Amniotic epithelial cell (primary cell): Measurements from ENCODE around the gene PLXDC2.
"Not testable (repeated sequence)": the region's sequence is repeated elsewhere in the genome, so short reads cannot be mapped to it uniquely, and the experiment has no call there.

ENCODE experiments used
- DNase-seq: peaks from one replicate; pipeline ENCODE4 v3.0.0-alpha.2; 2010; ENCODE audit warnings: low read depth

Gene PLXDC2

DNA sequence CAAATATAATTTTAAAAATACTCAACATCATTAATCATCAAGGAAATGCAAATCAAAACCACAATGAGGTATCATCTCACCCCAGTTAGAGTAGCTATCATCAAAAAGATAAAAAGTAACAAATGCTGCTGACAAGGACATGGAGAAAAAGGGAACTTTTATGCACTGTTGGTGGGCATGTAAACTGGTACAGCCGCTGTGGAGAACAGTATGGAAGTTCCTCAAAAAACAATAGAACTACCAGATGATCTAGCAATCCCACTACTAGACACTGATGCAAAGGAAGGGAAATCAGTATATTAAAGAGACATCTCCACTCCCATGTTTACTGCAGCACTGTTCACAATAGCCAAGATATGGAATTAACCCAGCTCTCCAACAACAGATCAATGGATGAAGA, 384.5 kb downstream of the PLXDC2 start:
- no peak for DNase-seq

- peak; percentile 9 for DNase-seq
Measured at GRCh38 chr10:20202337-20202736, 386.1 kb downstream of the PLXDC2 start.

- DNase-seq: peak; percentile 8
Measured at GRCh38 chr10:20207653-20208052, 391.4 kb downstream of the PLXDC2 start.

- not testable (repeated sequence) for DNase-seq
Measured at GRCh38 chr10:20209098-20209497, 392.9 kb downstream of the PLXDC2 start.

DNA sequence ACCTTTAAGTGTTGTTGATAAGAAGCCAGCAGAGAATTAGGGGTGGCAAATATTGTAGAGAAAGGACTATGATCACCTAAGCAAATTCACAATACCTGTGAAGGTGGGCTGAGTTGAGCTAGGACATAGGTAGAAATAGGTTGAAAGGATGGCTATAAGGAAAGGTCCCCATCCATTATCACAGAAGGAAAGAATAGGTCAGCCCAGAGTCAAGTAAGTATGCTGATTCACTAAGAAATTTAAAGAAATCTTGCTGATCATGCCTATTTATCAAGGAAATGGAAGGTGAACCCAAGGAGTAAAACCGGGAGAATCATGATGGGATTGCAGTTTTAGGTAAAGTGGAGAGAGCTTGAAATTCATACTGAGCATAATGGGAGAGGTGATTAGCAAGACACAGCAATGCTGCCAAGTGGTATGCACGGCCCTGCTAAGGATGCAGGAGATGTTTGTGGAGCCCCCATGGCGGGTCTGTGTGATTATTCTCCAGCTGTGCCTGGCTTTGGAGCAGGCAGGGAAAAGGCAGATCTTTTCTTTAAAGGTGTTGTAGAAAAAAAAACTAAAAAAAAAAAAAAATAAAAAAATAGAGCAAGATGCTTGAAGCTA, 399.4 kb downstream of the PLXDC2 start:
- no peak for DNase-seq

- DNase-seq: no peak
Measured at GRCh38 chr10:20221356-20221755, 405.1 kb downstream of the PLXDC2 start.

DNA sequence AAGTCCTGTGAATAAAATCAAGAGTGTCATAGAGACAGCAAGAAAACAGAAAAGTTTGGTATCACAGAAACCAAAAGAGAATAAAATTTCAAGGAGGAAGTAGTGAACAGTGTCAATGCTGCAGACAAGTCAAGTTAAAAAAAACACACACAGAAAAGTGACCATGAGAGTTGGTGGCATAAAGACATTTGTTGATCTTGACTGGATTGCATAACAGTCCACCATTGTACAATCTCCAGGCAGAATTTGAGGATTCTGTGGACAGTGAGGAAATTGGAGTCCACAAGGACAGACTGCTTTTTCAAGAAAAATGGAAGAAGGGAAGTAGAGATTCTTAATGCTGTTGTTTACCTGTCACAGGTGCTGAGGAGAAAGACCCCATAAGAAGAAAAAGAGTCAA, 412.5 kb downstream of the PLXDC2 start:
- no peak for DNase-seq

DNA sequence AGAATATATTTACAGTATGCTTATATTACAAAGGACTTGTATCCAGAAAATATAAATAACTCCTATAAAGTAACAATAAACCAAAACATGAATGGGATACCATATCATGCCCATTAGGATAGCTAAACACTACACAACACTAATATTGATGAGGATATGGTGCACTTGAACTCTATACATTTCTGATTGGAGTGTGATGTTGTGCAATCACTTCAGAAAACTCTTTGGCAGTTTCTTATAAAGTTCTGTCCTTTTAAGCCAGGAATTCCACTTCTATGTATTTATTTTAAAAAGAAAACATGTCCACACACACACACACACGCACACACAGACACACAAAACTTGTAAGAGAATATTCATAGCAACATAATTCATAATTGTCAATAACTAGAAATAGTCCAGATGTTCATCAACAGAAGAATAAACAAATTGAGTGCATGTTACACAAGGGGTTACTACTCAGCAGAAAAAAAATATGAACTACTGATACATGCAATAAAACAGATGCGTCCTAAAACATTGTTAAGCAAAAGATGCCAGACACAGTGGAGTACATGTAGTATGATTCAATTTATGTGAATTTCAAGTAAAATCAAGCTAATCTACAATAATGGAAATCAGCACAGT, 416.0 kb downstream of the PLXDC2 start:
- DNase-seq: no peak

- DNase-seq: peak; percentile 13
Measured at GRCh38 chr10:20233423-20233822, 417.2 kb downstream of the PLXDC2 start.

DNA sequence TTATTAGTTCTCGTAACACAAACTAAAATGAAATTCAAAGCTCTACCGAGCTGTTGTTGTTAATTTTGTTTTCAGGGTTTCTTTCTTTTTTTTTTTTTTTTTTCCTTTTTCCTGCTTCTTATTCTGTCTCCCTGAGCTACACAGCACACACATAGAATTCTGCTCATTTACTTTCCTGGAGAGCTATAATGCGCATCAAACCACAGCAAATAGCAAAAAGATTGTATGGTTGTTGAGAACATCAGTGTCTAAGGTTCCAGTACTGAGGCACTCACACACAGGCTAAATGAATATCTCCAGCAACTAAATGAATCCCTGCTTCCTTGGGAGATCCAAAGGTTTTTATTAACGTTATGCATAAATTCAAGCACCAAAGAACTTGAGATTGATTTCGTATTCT, 418.3 kb downstream of the PLXDC2 start:
- no peak for DNase-seq

DNA sequence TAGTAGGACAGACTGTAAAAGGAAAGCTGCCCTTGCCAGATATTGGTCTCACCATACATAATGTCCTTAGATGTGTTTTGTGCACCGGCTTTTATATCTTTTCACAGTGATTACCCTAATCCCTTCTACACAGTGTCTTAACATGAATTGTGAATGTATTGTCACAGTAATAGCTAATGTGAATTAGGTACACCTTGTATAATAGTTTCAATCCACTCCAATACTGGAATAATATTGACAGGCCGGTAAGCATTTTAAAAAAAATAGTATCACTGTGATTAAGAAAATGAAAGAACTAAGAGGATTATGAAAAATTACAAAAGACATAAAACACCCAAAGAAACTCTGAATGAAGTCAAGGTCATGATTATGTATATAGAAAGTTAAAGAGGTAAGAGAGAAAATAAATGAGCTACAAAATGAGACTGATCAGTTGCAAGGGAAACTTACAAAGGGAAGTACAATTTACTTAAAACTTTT, 420.9 kb downstream of the PLXDC2 start:
- no peak for DNase-seq

- DNase-seq: no peak
Measured at GRCh38 chr10:20237586-20237985, 421.4 kb downstream of the PLXDC2 start.

DNA sequence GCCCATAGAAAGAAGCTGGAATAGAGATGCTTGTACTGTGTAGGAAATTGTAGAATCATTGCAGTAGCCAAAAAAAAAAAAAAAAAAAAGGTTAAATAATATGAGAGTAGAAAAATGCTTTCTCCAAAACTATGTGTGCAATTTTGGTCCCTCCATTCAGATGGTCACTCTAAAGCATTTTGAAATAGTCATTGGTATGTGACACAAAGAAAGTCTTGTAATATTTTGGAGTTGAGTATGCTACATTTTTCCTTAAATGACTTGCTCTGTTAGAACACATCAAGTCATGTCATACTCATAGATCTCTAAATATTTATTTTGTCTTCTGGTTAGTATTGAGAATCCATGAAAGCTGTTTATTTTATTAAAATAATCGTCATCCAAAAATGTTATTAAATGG, 424.4 kb downstream of the PLXDC2 start:
- no peak for DNase-seq

DNA sequence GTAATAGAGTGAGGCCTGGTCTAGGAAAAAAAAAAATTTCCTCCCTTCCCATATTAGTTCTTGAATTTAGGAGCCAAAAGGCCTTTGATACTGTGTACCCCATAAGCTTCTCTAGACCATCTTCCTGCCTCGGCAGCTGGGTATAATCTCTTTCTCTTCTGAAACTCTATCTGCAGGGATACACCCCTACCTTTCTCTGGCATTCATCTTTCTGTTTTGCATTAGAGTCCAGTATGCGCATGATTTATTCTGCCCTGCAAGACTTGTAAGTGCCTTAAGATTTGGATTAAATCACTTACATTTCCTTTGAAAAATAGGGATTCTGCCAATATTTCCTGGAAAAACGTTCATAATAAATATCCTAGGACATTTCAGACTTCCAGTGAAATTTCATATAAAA, 431.2 kb downstream of the PLXDC2 start:
- DNase-seq: no peak

DNA sequence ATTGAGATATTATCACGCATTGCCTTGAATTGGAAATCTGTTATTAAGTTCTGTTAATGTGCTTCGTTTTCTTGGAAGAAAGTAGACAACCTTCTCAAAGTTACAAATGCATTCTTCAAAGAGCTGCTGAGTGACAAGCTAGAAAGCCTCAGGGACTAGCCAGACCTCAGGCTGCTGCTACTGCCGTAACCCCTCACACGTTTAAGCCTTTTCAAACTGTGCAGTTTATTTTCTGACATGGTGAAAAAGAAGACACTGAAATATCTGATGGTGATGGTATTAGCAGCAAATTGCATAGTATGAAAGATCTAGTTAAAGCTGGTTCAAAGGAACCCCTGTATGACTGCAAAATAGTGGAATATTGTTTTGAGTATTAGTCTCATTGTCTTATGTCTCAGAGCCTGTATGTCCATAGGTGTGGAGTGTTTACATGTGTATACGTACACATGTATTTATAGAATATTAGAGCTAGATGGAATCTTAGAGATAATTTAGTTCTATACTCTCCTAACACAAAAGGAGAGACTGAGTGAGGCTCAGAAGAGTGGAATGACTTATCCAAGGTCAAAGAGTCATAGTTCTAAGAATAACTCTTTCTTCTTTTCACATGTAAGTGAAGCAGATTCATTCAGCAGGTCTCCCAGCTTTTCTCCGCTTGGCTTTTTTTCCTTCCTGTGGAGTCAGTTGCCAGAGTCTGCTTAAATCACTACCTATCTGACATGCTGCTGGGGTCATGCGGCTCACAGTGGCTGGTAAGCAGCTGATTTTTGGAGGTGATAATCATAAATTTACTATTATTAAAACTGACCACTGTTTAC, 431.9 kb downstream of the PLXDC2 start:
- no peak for DNase-seq

- DNase-seq: peak; percentile 10
Measured at GRCh38 chr10:20254078-20254477, 437.8 kb downstream of the PLXDC2 start.

GRCh38 chr10:20254497-20254896, 438.3 kb downstream of the PLXDC2 start:
- no peak for DNase-seq

DNA sequence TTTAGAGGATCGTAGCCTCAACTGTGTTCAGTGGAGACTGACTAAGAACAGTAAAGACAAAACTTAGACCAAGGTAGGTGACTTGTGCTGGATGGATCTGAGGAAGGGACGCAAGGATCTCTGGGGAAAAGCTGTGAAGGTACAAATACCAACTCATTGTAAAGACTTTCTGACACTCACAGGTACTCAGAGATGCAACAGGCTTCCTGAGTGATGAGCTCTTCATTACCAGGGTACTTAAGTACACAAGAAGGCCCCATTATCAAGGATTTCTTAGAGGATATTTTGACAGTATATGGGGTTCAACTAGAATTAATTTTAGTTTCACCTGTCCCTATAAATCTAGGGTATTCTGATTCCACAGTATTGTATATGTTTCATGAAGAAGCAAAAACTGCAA, 440.7 kb downstream of the PLXDC2 start:
- DNase-seq: no peak

GRCh38 chr10:20257422-20257821, 441.2 kb downstream of the PLXDC2 start:
- DNase-seq: no peak

DNA sequence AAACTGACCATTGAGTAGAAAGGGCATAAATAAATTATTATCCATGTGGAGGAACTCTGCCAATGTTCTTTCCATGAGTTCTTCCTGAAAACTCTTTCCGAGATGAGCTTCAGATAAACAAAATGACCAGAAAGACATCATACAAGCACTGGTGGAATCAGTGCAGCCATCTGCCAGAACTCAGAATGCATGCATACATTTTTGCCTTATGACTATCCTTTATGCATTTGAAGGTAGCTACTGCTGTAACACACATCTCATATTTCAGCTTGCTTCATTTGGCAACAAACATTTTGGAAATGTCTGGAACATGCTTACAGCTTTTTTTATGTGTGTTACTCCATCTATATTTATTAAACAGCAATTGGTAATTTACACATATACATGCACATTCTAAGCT, 448.9 kb downstream of the PLXDC2 start:
- DNase-seq: peak; percentile 16

GRCh38 chr10:20267734-20268133, 451.5 kb downstream of the PLXDC2 start:
- peak; percentile 43 for DNase-seq

DNA sequence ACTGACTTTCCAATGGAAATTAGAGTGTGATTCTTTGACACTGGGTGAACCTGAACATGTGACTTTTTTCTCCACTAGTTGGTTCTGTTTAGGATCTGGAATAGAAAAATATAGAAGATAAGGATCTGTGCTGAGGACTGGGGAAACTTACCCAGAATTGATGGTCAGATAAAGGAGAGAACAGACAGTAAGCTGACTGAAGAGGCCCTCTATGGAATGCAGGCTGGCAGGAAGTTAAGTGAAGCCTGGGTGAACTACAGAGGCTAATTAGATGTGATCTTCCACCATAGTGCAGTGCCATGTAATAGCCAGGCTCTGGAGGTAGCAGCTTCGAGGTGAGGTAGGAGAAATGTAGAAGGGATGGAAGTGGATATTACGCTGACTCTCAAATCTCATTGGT, 455.3 kb downstream of the PLXDC2 start:
- peak; percentile 23 for DNase-seq

GRCh38 chr10:20272608-20273007, 456.4 kb downstream of the PLXDC2 start:
- no peak for DNase-seq
